Neural crest cell (in vitro differentiated cells): ENCODE results near the gene RNF17. TPM values are rescaled to one million over a fixed set of nuclear protein-coding genes. Genes with fewer than 3 reads are reported as not detected.

Source experiments
- DNase-seq: peaks from one replicate; pipeline ENCODE4 v3.0.0; 2021; ENCODE audit warnings: low read depth, mixed read lengths, low spot score
- H3K27ac Mint-ChIP-seq: one replicate; pipeline ENCODE4 v1.8.0; 2021; ENCODE audit warnings: mild to moderate bottlenecking, mixed read lengths; ENCODE audit not compliant: unreplicated experiment
- H3K27me3 Mint-ChIP-seq: 2 replicates; pipeline ENCODE4 v1.8.0; 2021; ENCODE audit warnings: low read depth, mild to moderate bottlenecking, mixed read lengths
- H3K36me3 Mint-ChIP-seq: 2 replicates; pipeline ENCODE4 v1.8.0; 2021; ENCODE audit warnings: low read depth, mild to moderate bottlenecking, mixed read lengths
- H3K4me1 Mint-ChIP-seq: 2 replicates; pipeline ENCODE4 v1.8.0; 2021; ENCODE audit warnings: mixed read lengths
- H3K4me3 Mint-ChIP-seq: one replicate; pipeline ENCODE4 v1.8.0; 2021; ENCODE audit warnings: mild to moderate bottlenecking, mixed read lengths
- H3K9me3 Mint-ChIP-seq: 2 replicates; pipeline ENCODE4 v1.8.0; 2021; ENCODE audit warnings: mixed read lengths
- total RNA-seq: library from RNA; stranded (reverse); gene quantifications from 2 replicates; pipeline ENCODE4 v1.2.1, GENCODE V29; 2021
- TF ChIP-seq, protein P1 (sequence below): fragments of 200-600 bp; sonication (generic); conservative IDR thresholded peaks from 2 replicates; pipeline ENCODE4 v1.5.0; 2021; ENCODE audit warnings: antibody characterized with exemption, mild to moderate bottlenecking

Gene RNF17
- total RNA-seq, 1 donor from 2014 or later: not detected

DNA sequence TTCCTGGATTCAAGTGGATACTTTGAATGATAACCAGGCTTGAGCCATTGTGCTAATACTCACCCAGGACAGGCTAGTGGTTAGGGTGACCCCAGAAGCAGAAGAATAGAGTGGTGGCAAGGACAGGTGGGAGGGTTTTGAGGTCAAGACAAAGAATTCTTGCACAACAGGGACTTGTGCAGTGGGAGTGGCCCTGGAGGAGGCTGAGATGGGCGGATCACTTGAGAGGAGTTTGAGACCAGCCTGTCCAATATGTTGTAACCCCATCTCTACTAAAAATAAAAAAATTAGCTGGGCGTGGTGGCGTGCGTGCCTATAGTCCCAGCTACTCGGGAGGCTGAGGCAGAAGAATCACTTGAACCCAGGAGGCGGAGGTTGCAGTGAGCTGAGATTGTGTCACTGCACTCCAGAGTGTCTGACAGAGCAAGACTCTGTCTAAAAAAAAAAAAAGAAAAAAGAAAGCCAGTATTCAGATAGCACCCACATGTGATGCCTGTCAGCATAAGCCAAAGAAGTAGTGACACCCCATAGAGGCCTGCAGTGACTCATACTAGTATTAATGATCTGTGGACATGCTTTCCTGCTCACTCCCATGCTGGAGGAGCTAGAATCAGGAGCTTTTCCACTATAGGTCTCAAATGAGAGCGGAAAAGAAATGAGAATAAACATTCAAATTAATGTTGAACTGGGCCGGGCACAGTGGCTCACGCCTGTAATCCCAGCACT is 78.7 kb downstream of the RNF17 start:
- no peaks in the 10 kb centered on the region for H3K4me1 Mint-ChIP-seq

DNA sequence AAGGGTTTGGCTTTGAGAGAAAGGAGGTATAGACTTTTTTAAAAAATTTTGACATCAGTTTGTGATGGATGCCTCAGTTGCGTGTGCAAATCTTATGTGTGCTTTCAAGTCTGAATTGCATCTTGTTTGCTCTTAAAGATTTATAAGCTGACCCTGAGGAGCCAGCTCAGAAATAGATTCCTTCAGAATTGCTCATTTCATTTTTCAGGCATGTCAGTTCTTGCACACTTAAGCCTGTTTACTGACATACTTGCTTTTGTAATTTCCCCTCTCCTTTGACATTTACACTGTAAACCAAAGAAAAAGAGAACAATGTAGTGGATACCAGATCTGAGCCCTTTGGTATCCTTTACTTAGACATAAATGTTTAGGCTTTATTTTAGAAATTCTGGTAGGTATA is 87.6 kb downstream of the RNF17 start:
- TF ChIP-seq, protein P1, sequence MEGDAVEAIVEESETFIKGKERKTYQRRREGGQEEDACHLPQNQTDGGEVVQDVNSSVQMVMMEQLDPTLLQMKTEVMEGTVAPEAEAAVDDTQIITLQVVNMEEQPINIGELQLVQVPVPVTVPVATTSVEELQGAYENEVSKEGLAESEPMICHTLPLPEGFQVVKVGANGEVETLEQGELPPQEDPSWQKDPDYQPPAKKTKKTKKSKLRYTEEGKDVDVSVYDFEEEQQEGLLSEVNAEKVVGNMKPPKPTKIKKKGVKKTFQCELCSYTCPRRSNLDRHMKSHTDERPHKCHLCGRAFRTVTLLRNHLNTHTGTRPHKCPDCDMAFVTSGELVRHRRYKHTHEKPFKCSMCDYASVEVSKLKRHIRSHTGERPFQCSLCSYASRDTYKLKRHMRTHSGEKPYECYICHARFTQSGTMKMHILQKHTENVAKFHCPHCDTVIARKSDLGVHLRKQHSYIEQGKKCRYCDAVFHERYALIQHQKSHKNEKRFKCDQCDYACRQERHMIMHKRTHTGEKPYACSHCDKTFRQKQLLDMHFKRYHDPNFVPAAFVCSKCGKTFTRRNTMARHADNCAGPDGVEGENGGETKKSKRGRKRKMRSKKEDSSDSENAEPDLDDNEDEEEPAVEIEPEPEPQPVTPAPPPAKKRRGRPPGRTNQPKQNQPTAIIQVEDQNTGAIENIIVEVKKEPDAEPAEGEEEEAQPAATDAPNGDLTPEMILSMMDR: no peak
- DNase-seq: no peak
- no peaks in the 10 kb centered on the region for H3K9me3 Mint-ChIP-seq
- no peaks in the 10 kb centered on the region for H3K36me3 Mint-ChIP-seq
- no peaks in the 10 kb centered on the region for H3K27me3 Mint-ChIP-seq
- H3K4me3 Mint-ChIP-seq: no peak overlapping the region
- H3K27ac Mint-ChIP-seq: no peak overlapping the region
- H3K4me1 Mint-ChIP-seq: no peaks in the 10 kb centered on the region

More for the DNA sequence above, 78.7 kb downstream of the RNF17 start:
- H3K27ac Mint-ChIP-seq: peak overlapping the region; percentile 45
- TF ChIP-seq, protein P1: no peak
- H3K36me3 Mint-ChIP-seq: no peaks in the 10 kb centered on the region
- DNase-seq: no peak
- H3K9me3 Mint-ChIP-seq: no peaks in the 10 kb centered on the region
- peaks cover 7% of the 10 kb centered on the region for H3K27me3 Mint-ChIP-seq
- no peak overlapping the region for H3K4me3 Mint-ChIP-seq

DNA sequence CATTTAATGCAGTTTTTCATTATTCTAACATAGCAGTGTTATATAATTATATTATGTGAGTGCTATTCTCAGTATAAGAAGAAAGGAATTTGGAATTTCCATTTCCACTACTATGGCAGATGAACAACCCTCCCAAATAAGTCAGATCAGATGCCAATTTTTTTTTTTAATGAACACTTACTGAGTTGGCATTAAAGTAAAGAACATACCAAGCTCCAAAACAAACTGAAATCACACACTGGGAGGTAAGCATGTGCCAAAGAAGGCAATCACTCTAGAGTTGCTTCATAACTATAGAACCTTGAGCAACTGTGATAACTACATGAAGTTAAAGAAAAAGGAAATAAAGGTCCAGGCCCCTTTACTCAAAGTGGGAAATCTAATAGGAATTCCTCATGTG is 90.3 kb downstream of the RNF17 start:
- Mint-ChIP-seq H3K27ac (no peak overlapping the region), H3K4me1 (no peaks in the 10 kb centered on the region), H3K4me3 (no peak overlapping the region), H3K27me3 (no peaks in the 10 kb centered on the region), H3K36me3 (no peaks in the 10 kb centered on the region), H3K9me3 (no peaks in the 10 kb centered on the region)
- TF ChIP-seq, protein P1: no peak
- no peak for DNase-seq

DNA sequence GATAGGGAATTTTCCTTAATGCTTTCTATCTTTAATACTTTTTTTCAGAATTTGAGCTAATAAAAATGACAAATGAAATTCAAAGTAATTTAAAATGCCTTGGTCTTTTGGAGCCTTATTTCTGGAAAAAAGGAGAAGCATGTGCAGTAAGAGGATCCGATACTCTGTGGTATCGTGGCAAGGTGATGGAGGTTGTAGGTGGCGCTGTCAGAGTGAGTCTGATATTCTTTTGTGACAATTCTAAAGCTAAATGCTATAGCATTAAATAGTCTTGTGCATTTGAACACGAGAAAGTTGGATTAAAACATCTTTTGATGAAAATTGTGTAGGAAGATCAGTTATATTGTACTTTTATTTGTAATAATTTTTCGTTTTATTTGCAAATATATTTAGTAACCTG is 95.0 kb downstream of the RNF17 start:
- Mint-ChIP-seq H3K4me3 (no peak overlapping the region), H3K9me3 (no peaks in the 10 kb centered on the region), H3K27ac (no peak overlapping the region), H3K4me1 (no peaks in the 10 kb centered on the region), H3K27me3 (no peaks in the 10 kb centered on the region), H3K36me3 (no peaks in the 10 kb centered on the region)
- TF ChIP-seq, protein P1: no peak
- no peak for DNase-seq

DNA sequence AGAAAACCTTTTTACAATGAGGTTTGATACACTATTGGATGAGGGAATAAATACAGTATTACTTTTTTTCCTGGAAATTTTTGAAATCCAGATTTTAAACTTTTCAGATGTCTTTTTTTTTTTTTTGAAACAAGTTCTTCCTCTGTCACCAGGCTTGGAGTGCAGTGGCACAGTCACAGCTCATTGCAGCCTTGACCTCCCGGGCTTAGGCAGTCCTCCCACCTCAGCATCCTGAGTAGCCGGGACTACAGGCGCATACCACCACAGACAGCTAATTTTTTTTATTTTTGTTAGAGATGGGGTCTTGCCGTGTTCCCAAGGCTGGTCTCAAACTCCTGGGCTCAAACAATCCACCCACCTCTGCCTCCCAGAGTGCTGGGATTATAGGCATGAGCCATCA is 96.8 kb downstream of the RNF17 start:
- H3K27me3 Mint-ChIP-seq: no peaks in the 10 kb centered on the region
- H3K4me3 Mint-ChIP-seq: no peak overlapping the region
- DNase-seq: no peak
- TF ChIP-seq, protein P1: no peak
- H3K27ac Mint-ChIP-seq: no peak overlapping the region
- no peaks in the 10 kb centered on the region for H3K9me3 Mint-ChIP-seq
- no peaks in the 10 kb centered on the region for H3K36me3 Mint-ChIP-seq
- H3K4me1 Mint-ChIP-seq: no peaks in the 10 kb centered on the region
